Left lung (tissue), 10 donors: ENCODE measurements around the gene PLCH1. TPM values are rescaled to one million over a fixed set of nuclear protein-coding genes. Genes with fewer than 3 reads are reported as not detected.

Experiments used
- ATAC-seq: fragments of 200-7000 bp; cut with Tn5 transposase; one replicate; pipeline ENCODE4 v1.9.1; 2020; ENCODE audit warnings: moderate library complexity
- DNase-seq, 4 donors: peaks; one replicate each; pipeline ENCODE4 v3.0.0-alpha.2; 2013 to 2020
- H3K27ac ChIP-seq, 2 donors: fragments of 200-600 bp; sonication (generic) in 1 of 2; one replicate each; pipeline versions ENCODE4 v1.5.0 to v1.8.0; 2020 to 2021
- H3K27me3 ChIP-seq, 2 donors: fragments of 200-600 bp; sonication (generic) in 1 of 2; one replicate each; pipeline versions ENCODE4 v1.5.0 to v1.8.0; 2020 to 2021
- H3K36me3 ChIP-seq, 2 donors: fragments of 200-600 bp; sonication (generic) in 1 of 2; one replicate each; pipeline versions ENCODE4 v1.5.0 to v1.8.0; 2020 to 2021
- H3K4me1 ChIP-seq, 2 donors: fragments of 200-600 bp; one replicate each; pipeline ENCODE4 v1.8.0; 2021
- H3K4me3 ChIP-seq, 2 donors: fragments of 200-600 bp; sonication (generic) in 1 of 2; one replicate each; pipeline versions ENCODE4 v1.5.0 to v1.8.0; 2020 to 2021; ENCODE audit warnings: mild to moderate bottlenecking in 1 of 2
- H3K9me3 ChIP-seq, 2 donors: fragments of 200-600 bp; sonication (generic) in 1 of 2; one replicate each; pipeline versions ENCODE4 v1.5.0 to v1.8.0; 2020 to 2021
- intact Hi-C, 2 donors: fragments of 100-400 bp; cut with DNase I; formaldehyde crosslinking; loops; one replicate each; pipeline versions ENCODE4 v1.11.2 to v1.14.2; 2022
- polyA plus RNA-seq, 6 donors: library from polyadenylated mRNA; unstranded; fragments of 120-200 nt; gene quantifications; one replicate each; pipeline ENCODE4 v1.2.1, GENCODE V29; 2013; ENCODE audit not compliant: insufficient read length in 6 of 6
- total RNA-seq, 2 donors: library from RNA; stranded (reverse); fragmentation: NEBNext Ultra II Directional; extraction: Animal tissue kit (Norgen Biotek cat#: 25700); gene quantifications; one replicate each; pipeline ENCODE4 v1.2.1, GENCODE V29; 2021
- TF ChIP-seq, protein P1 (sequence below), 2 donors: fragments of 200-600 bp; sonication (generic) in 1 of 2; IDR thresholded peaks; one replicate each; pipeline versions ENCODE4 v1.5.0 to v1.8.0; 2021; ENCODE audit warnings: antibody characterized with exemption in 2 of 2
- donor health status: DM: no; HTN: yes; CAD: no.
- donor health status: DM: no; HTN: no; CAD: no.

The PLCH1 gene
- total and polyA plus RNA-seq, 8 donors: 8.5 to 33.8 (median 23.7) TPM

DNA sequence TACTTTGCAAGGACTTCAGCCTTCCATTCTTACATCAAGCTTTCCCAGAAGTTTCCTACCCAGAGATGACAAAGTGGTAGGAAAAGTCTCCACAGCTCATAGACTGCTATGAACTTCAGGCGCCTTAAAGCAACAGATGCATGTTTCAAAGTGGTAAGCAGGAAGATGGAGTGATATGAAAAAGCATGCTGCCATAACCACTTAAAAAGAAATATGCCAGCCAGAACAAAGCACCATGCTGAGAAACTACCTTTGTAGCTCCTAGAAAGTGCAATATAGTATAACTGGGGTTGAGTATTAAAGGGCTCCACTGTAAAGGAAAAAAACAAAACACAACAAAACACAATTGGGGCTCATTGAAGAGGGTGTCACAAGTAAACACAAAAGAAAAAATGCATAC lies 259.0 kb downstream of the PLCH1 start:
- ATAC-seq: no peak

DNA sequence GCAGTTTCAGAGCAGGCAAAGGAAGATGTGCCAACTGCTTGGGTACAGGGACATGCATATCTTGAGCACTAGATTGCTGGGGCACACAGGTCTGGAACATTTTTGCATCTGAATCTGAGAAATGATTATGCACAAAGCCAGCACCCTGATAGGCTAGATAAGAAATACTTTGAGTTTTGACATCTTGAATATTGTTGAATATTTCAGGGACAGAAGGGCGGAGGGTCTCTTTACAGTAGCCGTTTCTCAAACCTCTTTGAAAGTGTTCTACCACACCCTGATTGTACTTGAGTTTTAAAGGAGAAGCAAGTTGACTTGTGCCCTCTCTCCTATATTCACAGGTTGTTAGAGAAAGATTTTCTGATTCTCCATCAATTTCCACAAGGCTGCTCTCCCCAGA lies 263.3 kb downstream of the PLCH1 start:
- ATAC-seq: no peak
- no peaks in the 10 kb centered on the region for H3K36me3 ChIP-seq
- H3K27ac ChIP-seq: no peak overlapping the region
- H3K4me3 ChIP-seq: no peak overlapping the region
- no peaks in the 10 kb centered on the region for H3K4me1 ChIP-seq
- no peaks in the 10 kb centered on the region for H3K27me3 ChIP-seq
- TF ChIP-seq, protein P1, sequence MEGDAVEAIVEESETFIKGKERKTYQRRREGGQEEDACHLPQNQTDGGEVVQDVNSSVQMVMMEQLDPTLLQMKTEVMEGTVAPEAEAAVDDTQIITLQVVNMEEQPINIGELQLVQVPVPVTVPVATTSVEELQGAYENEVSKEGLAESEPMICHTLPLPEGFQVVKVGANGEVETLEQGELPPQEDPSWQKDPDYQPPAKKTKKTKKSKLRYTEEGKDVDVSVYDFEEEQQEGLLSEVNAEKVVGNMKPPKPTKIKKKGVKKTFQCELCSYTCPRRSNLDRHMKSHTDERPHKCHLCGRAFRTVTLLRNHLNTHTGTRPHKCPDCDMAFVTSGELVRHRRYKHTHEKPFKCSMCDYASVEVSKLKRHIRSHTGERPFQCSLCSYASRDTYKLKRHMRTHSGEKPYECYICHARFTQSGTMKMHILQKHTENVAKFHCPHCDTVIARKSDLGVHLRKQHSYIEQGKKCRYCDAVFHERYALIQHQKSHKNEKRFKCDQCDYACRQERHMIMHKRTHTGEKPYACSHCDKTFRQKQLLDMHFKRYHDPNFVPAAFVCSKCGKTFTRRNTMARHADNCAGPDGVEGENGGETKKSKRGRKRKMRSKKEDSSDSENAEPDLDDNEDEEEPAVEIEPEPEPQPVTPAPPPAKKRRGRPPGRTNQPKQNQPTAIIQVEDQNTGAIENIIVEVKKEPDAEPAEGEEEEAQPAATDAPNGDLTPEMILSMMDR (IDR thresholded peaks at IDR 0.05): no peak
- H3K9me3 ChIP-seq: peaks cover 0 to 9% of the 10 kb centered on the region in 2 donors
- intact Hi-C loops: no loop called here
- DNase-seq: no peak

More for the DNA sequence above, 259.0 kb downstream of the PLCH1 start:
- no peaks in the 10 kb centered on the region for H3K36me3 ChIP-seq
- no peaks in the 10 kb centered on the region for H3K27me3 ChIP-seq
- TF ChIP-seq, protein P1 (IDR thresholded peaks at IDR 0.05): no peak
- H3K9me3 ChIP-seq: no peaks in the 10 kb centered on the region
- DNase-seq: no peak
- no peak overlapping the region for H3K4me3 ChIP-seq
- intact Hi-C loops: no loop called here
- no peaks in the 10 kb centered on the region for H3K4me1 ChIP-seq
- H3K27ac ChIP-seq: no peak overlapping the region

DNA sequence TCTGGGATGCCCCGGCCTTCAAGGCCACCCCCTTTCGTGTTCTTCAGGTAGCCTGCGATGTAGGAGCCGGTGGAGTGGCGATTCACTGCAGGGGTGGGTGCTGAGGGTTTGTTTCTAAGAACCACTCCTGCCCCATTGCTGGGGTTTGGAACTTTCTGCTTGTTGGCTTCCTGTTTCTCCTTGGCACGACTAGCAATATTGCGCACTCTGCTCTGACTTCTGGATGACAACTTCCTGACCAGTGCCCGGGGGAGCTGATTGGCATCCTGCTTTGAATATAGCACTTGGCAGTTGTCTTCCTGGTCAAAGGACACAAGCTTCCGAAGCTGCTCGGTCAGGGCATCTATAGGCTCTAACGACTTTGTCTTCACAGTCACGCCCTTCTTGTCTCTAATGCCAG lies 263.8 kb downstream of the PLCH1 start:
- Histone ChIP-seq H3K9me3 (peaks cover 0 to 9% of the 10 kb centered on the region in 2 donors), H3K36me3 (no peaks in the 10 kb centered on the region), H3K27me3 (no peaks in the 10 kb centered on the region), H3K4me3 (no peak overlapping the region), H3K4me1 (no peaks in the 10 kb centered on the region), H3K27ac (no peak overlapping the region)
- ATAC-seq: no peak
- TF ChIP-seq, protein P1 (IDR thresholded peaks at IDR 0.05): no peak
- intact Hi-C loops: no loop called here
- DNase-seq: no peak

DNA sequence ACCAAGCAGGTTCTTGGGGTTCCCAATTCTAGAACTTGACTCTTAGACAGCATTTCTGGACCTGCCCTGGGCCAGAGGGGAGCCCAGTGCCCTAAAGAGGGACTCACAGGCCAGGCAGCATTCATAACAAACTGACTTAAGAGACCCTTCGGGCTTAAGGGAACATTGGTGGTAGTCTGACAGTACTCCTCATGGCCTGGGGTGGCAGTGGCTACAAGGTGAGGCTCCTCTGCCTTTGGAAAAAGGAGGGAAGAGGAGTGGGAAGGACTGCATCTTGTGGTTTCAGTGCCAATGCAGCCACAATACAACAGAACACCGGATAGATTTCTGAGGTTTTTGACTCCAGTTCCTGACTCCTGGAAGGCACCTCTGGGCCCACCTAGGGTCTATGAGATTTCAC lies 279.2 kb downstream of the PLCH1 start:
- no peak overlapping the region for H3K27ac ChIP-seq
- TF ChIP-seq, protein P1 (IDR thresholded peaks at IDR 0.05): no peak
- H3K27me3 ChIP-seq: no peaks in the 10 kb centered on the region
- ATAC-seq (no peak), DNase-seq (no peak)
- no peak overlapping the region for H3K4me3 ChIP-seq
- peaks cover 0 to 8% of the 10 kb centered on the region in 2 donors for H3K9me3 ChIP-seq
- intact Hi-C loops: no loop called here
- H3K36me3 ChIP-seq: no peaks in the 10 kb centered on the region
- H3K4me1 ChIP-seq: no peaks in the 10 kb centered on the region

DNA sequence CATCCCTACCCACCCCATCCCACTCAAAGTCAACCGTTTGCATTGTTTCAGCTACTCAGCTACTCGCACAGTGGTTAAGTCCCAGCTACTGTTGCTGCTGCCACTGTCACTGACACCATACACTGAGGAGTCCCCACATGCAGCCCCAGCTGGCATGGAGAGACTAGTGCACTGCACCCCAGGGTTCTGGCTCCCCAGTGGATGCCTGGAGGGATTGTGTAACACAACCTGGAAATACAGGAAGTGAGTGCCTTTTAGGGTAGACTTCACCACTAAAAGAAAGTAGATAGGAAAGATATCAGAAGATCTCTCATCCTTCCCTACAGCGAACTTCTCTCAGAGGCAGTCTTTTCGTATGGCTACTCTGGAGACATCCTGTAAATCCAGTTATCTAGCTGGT lies 282.2 kb downstream of the PLCH1 start:
- H3K9me3 ChIP-seq: peaks cover 0 to 3% of the 10 kb centered on the region in 2 donors
- intact Hi-C loops: no loop called here
- TF ChIP-seq, protein P1 (IDR thresholded peaks at IDR 0.05): no peak
- H3K27me3 ChIP-seq: no peaks in the 10 kb centered on the region
- H3K27ac ChIP-seq: no peak overlapping the region
- no peaks in the 10 kb centered on the region for H3K36me3 ChIP-seq
- no peak overlapping the region for H3K4me3 ChIP-seq
- no peak for DNase-seq
- no peak for ATAC-seq
- no peaks in the 10 kb centered on the region for H3K4me1 ChIP-seq
